Chondrocyte (in vitro differentiated cells): ENCODE results near the gene SLC16A3. TPM values are rescaled to one million over a fixed set of nuclear protein-coding genes. Genes with fewer than 3 reads are reported as not detected.

Experiments
- DNase-seq: peaks from one replicate; pipeline ENCODE4 v3.0.0; 2021; ENCODE audit warnings: mixed read lengths, low spot score
- H3K27ac Mint-ChIP-seq: one replicate; pipeline ENCODE4 v1.8.0; 2021; ENCODE audit warnings: mild to moderate bottlenecking, moderate library complexity, mixed read lengths; ENCODE audit not compliant: unreplicated experiment
- H3K27me3 Mint-ChIP-seq: 2 replicates; pipeline ENCODE4 v1.8.0; 2021; ENCODE audit warnings: low read depth, mixed read lengths
- H3K36me3 Mint-ChIP-seq: 2 replicates; pipeline ENCODE4 v1.8.0; 2021; ENCODE audit warnings: low read depth, mixed read lengths
- H3K4me1 Mint-ChIP-seq: 2 replicates; pipeline ENCODE4 v1.8.0; 2021; ENCODE audit warnings: low read depth, mild to moderate bottlenecking, mixed read lengths
- H3K4me3 Mint-ChIP-seq: one replicate; pipeline ENCODE4 v1.8.0; 2021; ENCODE audit warnings: mild to moderate bottlenecking, moderate library complexity, mixed read lengths; ENCODE audit not compliant: unreplicated experiment
- H3K9me3 Mint-ChIP-seq: 2 replicates; pipeline ENCODE4 v1.8.0; 2021; ENCODE audit warnings: low read depth, mixed read lengths
- CTCF ChIP-seq: fragments of 200-600 bp; sonication (generic); IDR thresholded peaks from 2 replicates; pipeline ENCODE4 v1.5.0; 2021; ENCODE audit warnings: antibody characterized with exemption, mild to moderate bottlenecking, moderate library complexity
- total RNA-seq: library from RNA; stranded (reverse); gene quantifications from 3 replicates; pipeline ENCODE4 v1.2.1, GENCODE V29; 2021

SLC16A3 gene
- total RNA-seq, 1 donor from 2014 or later: 189 TPM

- no peak overlapping the region for H3K27ac Mint-ChIP-seq
- H3K4me1 Mint-ChIP-seq: peaks cover 6% of the 10 kb centered on the region
- no peaks in the 10 kb centered on the region for H3K36me3 Mint-ChIP-seq
- no peak for DNase-seq
- TF ChIP-seq CTCF: no peak
- H3K4me3 Mint-ChIP-seq: peak overlapping the region; percentile 51
- H3K27me3 Mint-ChIP-seq: no peaks in the 10 kb centered on the region
- H3K9me3 Mint-ChIP-seq: no peaks in the 10 kb centered on the region
These were observed 1.1 kb upstream of the SLC16A3 start for GRCh38 chr17:82227629-82228277.

- peaks cover 6% of the 10 kb centered on the region for H3K4me1 Mint-ChIP-seq
- H3K27me3 Mint-ChIP-seq: no peaks in the 10 kb centered on the region
- peak overlapping the region; percentile 5 for H3K27ac Mint-ChIP-seq
- no peaks in the 10 kb centered on the region for H3K9me3 Mint-ChIP-seq
- H3K4me3 Mint-ChIP-seq: peak overlapping the region; percentile 51
- no peak for DNase-seq
- H3K36me3 Mint-ChIP-seq: no peaks in the 10 kb centered on the region
- no peak for TF ChIP-seq CTCF
These were observed 482 bp upstream of the SLC16A3 start for GRCh38 chr17:82228278-82228841.

GRCh38 chr17:82229698-82230608 lies 1.1 kb downstream of the SLC16A3 start:
- Mint-ChIP-seq H3K36me3 (no peaks in the 10 kb centered on the region), H3K9me3 (no peaks in the 10 kb centered on the region), H3K4me3 (peak overlapping the region; percentile 85), H3K27me3 (no peaks in the 10 kb centered on the region), H3K27ac (peak overlapping the region; percentile 88), H3K4me1 (peaks cover 18% of the 10 kb centered on the region)
- no peak for DNase-seq
- TF ChIP-seq CTCF: no peak

- no peaks in the 10 kb centered on the region for H3K9me3 Mint-ChIP-seq
- H3K27me3 Mint-ChIP-seq: no peaks in the 10 kb centered on the region
- no peaks in the 10 kb centered on the region for H3K36me3 Mint-ChIP-seq
- H3K27ac Mint-ChIP-seq: no peak overlapping the region
- no peak for DNase-seq
- peak overlapping the region; percentile 85 for H3K4me3 Mint-ChIP-seq
- H3K4me1 Mint-ChIP-seq: peaks cover 24% of the 10 kb centered on the region
- peak; percentile 73 for TF ChIP-seq CTCF
These were observed 1.9 kb downstream of the SLC16A3 start for GRCh38 chr17:82230609-82231311.

GRCh38 chr17:82231312-82231561 lies 2.4 kb downstream of the SLC16A3 start:
- no peak for DNase-seq
- no peaks in the 10 kb centered on the region for H3K36me3 Mint-ChIP-seq
- peak overlapping the region; percentile 56 for H3K4me3 Mint-ChIP-seq
- peak; percentile 37 for TF ChIP-seq CTCF
- no peak overlapping the region for H3K27ac Mint-ChIP-seq
- no peaks in the 10 kb centered on the region for H3K27me3 Mint-ChIP-seq
- H3K4me1 Mint-ChIP-seq: peaks cover 29% of the 10 kb centered on the region
- H3K9me3 Mint-ChIP-seq: no peaks in the 10 kb centered on the region
